AML-193 (cell line): Measurements from ENCODE around the gene OR4X2.
"Not testable (repeated sequence)": the region's sequence is repeated elsewhere in the genome, so short reads cannot be mapped to it uniquely, and the experiment has no call there.

Experiments used
- DNase-seq, 2 experiments: peaks; one replicate each; lab custom pipeline; 2025; lab: John Stamatoyannopoulos, UW

The OR4X2 gene, protein sequence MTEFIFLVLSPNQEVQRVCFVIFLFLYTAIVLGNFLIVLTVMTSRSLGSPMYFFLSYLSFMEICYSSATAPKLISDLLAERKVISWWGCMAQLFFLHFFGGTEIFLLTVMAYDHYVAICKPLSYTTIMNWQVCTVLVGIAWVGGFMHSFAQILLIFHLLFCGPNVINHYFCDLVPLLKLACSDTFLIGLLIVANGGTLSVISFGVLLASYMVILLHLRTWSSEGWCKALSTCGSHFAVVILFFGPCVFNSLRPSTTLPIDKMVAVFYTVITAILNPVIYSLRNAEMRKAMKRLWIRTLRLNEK

DNA sequence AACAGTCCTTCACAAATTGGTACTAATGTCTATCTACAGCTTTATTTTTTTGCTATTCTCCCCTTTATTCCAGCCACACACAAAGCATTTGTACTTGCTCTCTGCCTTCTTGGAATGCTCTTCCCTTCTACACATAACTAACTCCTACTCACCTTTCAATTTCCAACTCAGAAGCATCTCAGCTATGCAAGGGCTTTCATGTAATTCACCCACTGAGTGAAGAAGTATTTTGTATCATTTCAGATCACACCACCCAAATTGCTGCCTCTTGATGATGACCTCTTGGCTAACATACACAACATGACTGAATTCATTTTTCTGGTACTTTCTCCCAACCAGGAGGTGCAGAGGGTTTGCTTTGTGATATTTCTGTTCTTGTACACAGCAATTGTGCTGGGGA lies at the start of gene OR4X2:
OR4X2 (plus strand) TSS at position 301 of the 400 bp plus-strand sequence; CDS start at position 301, 0 bp downstream.
- DNase-seq, result no peak

DNA sequence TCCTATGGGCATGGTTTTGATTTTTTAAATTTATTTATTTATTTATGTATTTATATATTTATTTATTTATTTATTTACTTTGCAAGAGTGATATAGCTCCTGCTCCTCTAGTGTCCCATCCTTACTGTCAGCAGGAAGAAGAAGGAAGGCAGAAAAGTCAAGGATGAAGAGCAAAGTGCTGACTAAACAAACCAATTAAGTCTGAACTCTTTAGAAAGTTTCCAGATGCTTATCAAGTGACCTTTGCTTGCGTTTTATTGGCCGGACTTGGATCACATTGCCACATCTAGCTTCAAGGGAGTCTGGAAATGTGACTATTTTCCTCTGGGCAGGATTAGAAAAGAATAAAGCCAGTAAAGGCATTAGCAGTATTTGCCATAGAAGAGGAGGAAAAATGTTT lies 37.0 kb upstream of the OR4X2 start:
- DNase-seq, result no peak

DNA sequence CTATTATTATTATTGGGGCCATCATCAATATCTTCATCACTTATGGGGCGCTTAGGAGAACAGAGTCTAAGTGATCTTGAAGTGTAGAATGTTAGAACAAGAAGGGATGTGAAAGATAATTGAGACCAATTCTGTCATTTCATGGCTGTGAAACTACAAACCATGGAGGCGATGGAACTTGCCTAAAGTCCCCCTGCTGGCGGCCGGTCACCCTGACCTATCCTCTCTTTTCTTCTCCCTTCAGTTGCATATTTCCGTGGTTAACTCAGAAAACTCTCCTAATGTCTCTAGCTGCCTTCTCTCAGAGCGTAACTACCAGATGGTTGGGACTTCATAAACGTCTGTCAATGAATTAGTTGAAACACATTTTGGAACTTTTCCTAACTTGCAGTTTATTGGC lies 34.9 kb upstream of the OR4X2 start:
- DNase-seq, result no peak

DNA sequence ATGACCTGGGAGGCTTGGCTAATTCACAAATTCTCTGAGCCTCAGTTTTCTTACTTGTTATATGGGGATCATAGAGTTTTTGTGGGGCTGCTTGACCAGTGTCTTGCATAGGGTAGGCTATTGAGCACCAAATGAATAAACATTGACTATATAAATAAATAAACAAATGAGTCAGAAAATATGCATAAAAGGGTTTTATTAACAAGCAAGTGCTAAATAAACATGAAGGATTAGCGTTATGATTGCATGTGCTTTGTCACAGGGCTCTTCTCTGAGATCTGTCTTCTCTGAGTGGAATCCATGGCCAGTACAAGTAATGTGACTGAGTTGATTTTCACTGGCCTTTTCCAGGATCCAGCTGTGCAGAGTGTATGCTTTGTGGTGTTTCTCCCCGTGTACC lies 28.4 kb upstream of the OR4X2 start, which contains the start of gene OR4B1:
OR4B1 (plus strand) TSS at position 301 of the 400 bp plus-strand sequence; CDS start at position 301, 0 bp downstream.
- DNase-seq, result no peak

DNA sequence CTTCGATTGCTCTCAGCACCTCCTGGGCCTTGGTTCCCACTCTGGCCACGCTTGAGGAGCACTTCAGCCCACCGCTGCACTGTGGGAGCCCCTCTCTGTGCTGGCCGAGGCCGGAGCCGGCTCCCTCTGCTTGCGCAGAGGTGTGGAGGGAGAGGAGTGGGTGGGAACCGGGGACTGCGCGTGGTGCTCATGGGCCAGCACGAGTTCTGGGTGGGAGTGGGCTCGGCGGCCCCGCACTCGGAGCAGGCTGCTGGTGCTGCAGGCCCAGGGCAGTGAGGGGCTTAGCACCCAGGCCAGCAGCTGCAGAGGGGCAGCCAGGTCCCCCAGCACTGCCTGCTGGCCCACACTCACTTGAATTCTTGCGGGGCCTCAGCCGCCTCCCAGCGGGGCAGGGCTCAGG lies 16.1 kb upstream of the OR4X2 start:
- DNase-seq, result no peak

DNA sequence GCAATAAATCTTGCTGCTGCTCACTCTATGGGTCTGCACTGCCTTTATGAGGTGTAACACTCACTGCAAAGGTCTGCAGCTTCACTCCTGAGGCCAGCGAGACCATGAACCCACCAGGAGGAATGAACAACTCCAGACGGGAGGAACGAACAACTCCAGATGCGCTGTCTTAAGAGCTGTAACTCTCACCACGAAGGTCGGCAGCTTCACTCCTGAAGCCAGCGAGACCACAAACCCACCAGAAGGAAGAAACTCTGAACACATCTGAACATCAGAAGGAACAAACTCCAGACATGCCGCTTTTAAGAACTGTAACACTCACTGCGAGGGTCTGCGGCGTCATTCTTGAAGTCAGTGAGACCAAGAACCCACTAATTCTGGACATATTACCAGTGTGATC lies 14.8 kb upstream of the OR4X2 start:
- DNase-seq, result not testable (repeated sequence)

DNA sequence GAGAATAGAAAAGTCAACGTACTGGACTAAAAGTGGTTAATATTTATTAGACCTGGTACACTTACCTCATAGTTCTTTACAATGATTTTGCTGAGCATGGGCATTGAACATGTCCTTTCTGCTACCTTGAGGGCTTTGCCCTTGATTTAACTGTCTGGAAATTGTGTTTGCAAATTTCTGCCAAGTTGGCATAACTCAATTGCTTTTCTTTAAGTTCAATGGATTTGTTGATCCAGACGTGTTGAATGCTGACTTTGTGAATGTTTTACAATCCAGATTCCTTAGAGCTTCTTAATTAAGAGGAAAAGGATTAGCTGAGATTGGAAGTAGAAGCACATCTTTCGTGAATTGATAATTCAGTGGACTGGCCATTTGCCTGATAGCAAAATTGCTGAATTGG lies 7.2 kb upstream of the OR4X2 start:
- no peak for DNase-seq

DNA sequence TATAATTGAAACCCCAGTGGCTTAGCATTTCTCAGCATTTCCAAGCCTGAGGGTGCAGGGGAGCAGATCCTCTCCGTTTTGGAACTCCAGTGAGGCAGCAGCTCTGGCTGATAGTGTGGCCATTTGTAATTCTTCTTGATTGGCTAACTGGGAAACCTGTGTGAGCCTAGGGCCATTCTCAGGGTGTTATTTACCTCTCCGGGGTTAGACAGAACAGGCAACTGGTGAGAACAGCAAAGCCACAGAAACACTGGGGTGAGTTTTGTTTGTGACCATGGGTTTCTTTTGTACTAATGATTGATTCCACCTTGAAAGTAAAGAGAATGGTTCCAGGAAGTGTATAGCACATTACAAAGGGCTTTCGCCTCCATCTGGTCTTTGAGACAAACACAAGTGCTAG lies 2.4 kb upstream of the OR4X2 start:
- no peak for DNase-seq

DNA sequence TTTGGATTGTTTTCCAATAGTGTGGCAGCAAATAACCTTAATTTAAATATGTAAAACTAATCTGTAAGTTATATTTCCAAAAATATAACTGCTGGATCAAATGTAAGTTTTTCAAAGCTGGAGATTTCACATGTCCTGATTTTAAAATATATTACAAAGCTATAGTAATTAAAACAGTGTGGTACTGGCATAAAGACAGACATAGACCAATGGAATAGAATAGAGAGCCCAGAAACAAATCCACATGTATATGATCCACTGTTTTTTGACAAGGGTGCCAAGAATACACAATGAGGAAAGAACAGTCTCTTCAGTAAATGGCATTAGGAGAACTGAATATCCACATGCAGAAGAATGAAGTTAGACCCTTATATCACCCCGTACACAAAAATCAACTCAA lies 4.0 kb downstream of the OR4X2 start:
- DNase-seq, result no peak

DNA sequence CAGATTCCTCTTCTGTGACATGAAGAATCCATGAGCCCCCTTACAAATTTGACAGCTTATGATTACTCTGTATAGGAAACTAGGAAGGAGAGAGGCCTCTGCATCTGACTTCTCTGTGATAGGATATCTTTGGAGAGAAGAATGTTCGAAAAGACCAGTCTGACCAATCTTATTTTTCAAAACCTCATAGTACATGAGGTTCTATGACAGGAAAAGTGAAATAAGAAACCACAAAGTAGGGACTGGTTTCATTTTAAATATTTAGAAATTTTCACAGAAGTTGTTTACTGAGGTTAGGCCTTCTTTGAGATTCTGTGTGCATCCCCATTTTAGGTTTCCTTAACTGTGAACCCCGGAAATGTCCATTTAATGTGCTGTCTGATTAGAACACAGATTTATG lies 16.7 kb downstream of the OR4X2 start:
- DNase-seq, result no peak

DNA sequence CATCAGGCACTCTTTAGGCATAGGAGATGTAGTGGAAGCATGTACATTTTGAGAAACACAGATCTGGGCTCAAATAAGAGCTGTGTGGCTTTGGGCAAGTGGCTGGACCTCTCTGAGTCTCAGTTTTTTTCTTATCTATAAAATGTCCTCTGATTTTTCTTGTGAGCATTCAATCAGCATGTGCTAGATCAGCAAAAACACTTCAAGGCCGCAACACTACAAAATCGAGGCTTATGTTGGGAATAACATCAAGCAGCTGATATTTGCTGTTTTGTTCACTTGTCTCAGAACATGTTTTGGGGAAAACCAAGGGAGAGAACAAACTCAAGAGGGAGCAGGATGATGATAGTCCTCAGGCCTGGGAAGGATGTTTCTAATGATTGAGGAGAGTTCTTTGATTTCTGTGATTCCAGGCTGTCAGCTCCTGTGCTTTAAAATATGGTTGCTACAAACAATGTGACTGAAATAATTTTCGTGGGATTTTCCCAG lies 18.6 kb downstream of the OR4X2 start, which contains the start of gene OR4X1:
OR4X1 (plus strand) TSS at position 439 of the 489 bp plus-strand sequence; CDS start at position 439, 0 bp downstream.
- no peak for DNase-seq

DNA sequence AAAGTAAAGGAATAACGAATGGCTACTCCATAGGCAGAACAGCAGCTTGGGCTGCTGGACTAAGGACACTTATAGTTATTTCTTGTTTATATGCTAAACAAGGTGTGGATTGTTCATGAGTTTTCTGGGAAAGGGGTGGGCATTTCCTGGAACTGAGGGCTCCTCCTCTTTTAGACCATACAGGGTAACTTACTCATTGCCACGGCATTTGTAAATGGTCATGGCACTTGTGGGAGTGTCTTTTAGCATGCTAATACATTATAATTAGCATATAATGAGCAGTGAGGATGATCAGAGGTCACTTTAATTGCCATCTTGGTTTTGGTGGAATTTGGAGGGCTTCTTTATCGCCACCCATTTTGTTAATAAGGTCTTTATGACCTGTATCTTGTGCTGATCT lies 25.7 kb downstream of the OR4X2 start:
- DNase-seq, result no peak

DNA sequence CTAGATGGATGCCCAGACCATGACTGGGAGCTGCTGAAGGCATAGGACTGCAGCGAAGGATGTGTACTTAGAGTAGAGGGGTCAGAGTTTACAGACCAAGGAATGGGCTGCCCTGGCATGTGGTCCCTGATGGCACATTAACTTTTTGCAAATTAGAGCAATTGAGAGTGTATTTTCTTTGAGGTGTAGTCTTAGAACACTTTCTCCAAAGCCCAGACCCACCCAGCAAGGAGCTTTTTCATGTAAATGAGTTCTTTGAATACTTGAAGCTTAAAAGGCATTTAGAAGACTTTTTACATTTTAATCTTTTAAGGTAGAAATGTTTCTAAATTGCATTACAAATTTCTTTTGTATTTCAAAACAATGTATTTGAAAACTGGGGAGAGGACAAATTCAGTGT lies 27.7 kb downstream of the OR4X2 start:
- no peak for DNase-seq
